ENCODE measurements around the gene REN. TPM values are rescaled to one million over a fixed set of nuclear protein-coding genes. Genes with fewer than 3 reads are reported as not detected.

REN gene
- total and polyA plus RNA-seq, 2 donors (not counting 3 experiments of a cell fraction or from before 2014, with no cell fraction given) = 0.11 TPM; not detected in 1

DNA sequence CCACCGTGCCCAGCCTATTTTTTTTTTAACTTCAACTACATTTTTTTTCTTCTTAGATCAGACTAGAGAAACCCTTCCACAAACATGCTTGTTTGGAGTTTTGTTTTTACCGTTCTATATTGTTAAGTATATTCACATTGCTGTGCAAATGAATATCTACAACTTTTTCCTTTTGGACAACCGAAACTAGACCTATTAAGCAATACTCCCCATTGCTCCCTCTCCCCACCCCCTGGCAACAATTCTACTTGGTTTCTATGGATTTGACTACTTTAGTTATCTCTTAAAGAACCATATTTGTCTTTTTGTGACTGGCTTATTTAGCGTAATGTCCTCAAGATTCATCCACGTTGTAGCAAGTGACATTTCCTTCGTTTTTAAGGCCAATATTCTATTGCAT is 33.4 kb downstream of the REN start:
- H3K36me3 ChIP-seq (ENCODE audit: control insufficient read depth in 2 of 2, extremely low read depth in 1 of 2, insufficient read depth in 2 of 2, low read length in 2 of 2) = peaks cover 0 to 5% of the 10 kb centered on the region in 2 experiments
- intact Hi-C loops (cut with micrococcal nuclease) (no loop called here), dilution Hi-C loops (cut with MboI; ENCODE audit: extremely low pct_ligation_motif_present, low sequenced_read_pairs) (loop anchor here (25.0 kb wide), 1 partner anchor 270 kb away; the partner anchor contains the start of gene SNRPE)
- no peak overlapping the region for H3K9ac ChIP-seq (replicated peaks; ENCODE audit: extremely low read depth, insufficient read depth, low read length)
- FAIRE-seq = no peak
- H4K20me1 ChIP-seq (replicated peaks; ENCODE audit: control insufficient read depth, extremely low read depth, insufficient read depth, low read length) = no peaks in the 10 kb centered on the region
- H3K9me1 ChIP-seq (replicated peaks; ENCODE audit: control insufficient read depth, extremely low read depth, insufficient read depth, low read length) = no peaks in the 10 kb centered on the region
- TSS peak; percentile 11 for BruUV-seq (replicated peaks)
- no peaks in the 10 kb centered on the region for H3K9me3 ChIP-seq (replicated peaks; ENCODE audit: control insufficient read depth, insufficient read depth, low read length)
- no peak overlapping the region for H2AFZ ChIP-seq (ENCODE audit: low read depth, low read length)
- H3K4me1 ChIP-seq (ENCODE audit: control insufficient read depth, extremely low read depth, insufficient read depth, low read length) = peaks cover 22% of the 10 kb centered on the region
- H3K4me3 ChIP-seq (replicated peaks in 1 of 3; ENCODE audit: insufficient read depth in 1 of 3, low read depth in 1 of 3, low read length in 3 of 3) = no peak overlapping the region
- no peak for DNase-seq (ENCODE audit: low read depth, low spot score)
- H3K79me2 ChIP-seq (ENCODE audit: control insufficient read depth, insufficient read depth, low read length) = no peaks in the 10 kb centered on the region
- no peak overlapping the region for H3K4me2 ChIP-seq (ENCODE audit: insufficient read depth, low read length)
- H3K27me3 ChIP-seq (ENCODE audit: control insufficient read depth in 2 of 2, insufficient read depth in 2 of 2, low read length in 2 of 2) = no peaks in the 10 kb centered on the region
- no peak for TF ChIP-seq JUN (IDR thresholded peaks at IDR 0.05; ENCODE audit: borderline replicate concordance, insufficient read depth, insufficient read length, low read depth)
- TF ChIP-seq POLR2A (IDR thresholded peaks at IDR 0.05; ENCODE audit: low read depth, low read length) = no peak
- no peak for TF ChIP-seq EZH2 (IDR thresholded peaks at IDR 0.05; ENCODE audit: borderline replicate concordance, low read depth, low read length, severe bottlenecking)
- POLR2A ChIA-PET = no interaction called here
- H3K27ac ChIP-seq (ENCODE audit: insufficient read depth, low read depth, low read length) = no peak overlapping the region
- CTCF ChIA-PET = interaction anchor here (19.0 kb wide), 1 partner anchor 267 kb away, joined by 903 read pairs; the partner anchor contains the start of gene SNRPE

DNA sequence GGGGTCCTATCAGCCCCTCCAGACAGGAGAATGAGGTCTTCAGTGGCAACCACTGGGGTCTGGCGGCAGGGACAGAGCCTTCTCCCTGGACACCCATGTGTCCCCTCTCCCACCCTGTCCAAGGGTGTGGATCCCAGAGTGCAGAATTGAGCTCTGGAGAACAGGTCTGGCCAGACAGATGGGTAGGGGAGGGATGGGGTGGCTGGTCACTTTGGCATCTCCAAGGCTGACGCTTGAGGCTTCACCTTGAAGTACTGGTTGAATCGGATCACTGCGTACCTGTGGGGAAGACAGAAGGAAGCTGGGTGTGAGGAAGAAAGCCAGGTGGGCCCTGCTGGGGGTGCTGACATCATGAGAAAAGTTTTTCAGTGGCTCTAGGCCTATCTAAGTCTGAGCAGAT is 34.2 kb downstream of the REN start:
- H3K4me3 ChIP-seq (replicated peaks in 1 of 3; ENCODE audit: insufficient read depth in 1 of 3, low read depth in 1 of 3, low read length in 3 of 3) = no peak overlapping the region
- no peak for DNase-seq (ENCODE audit: low read depth, low spot score)
- no peak overlapping the region for H3K27ac ChIP-seq (ENCODE audit: insufficient read depth, low read depth, low read length)
- dilution Hi-C loops (cut with MboI; ENCODE audit: extremely low pct_ligation_motif_present, low sequenced_read_pairs) (loop anchor here (25.0 kb wide), 1 partner anchor 270 kb away; the partner anchor contains the start of gene SNRPE), intact Hi-C loops (cut with micrococcal nuclease) (loop anchor here (2.0 kb wide), 1 partner anchor 19 kb away; no protein-coding TSS in a partner anchor)
- TF ChIP-seq, protein P1, sequence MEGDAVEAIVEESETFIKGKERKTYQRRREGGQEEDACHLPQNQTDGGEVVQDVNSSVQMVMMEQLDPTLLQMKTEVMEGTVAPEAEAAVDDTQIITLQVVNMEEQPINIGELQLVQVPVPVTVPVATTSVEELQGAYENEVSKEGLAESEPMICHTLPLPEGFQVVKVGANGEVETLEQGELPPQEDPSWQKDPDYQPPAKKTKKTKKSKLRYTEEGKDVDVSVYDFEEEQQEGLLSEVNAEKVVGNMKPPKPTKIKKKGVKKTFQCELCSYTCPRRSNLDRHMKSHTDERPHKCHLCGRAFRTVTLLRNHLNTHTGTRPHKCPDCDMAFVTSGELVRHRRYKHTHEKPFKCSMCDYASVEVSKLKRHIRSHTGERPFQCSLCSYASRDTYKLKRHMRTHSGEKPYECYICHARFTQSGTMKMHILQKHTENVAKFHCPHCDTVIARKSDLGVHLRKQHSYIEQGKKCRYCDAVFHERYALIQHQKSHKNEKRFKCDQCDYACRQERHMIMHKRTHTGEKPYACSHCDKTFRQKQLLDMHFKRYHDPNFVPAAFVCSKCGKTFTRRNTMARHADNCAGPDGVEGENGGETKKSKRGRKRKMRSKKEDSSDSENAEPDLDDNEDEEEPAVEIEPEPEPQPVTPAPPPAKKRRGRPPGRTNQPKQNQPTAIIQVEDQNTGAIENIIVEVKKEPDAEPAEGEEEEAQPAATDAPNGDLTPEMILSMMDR (IDR thresholded peaks at IDR 0.05; ENCODE audit: extremely low read depth in 1 of 2, insufficient read depth in 1 of 2, low read depth in 1 of 2, low read length in 2 of 2) = no peak
- no peak for TF ChIP-seq JUN (IDR thresholded peaks at IDR 0.05; ENCODE audit: borderline replicate concordance, insufficient read depth, insufficient read length, low read depth)
- TF ChIP-seq POLR2A (IDR thresholded peaks at IDR 0.05; ENCODE audit: low read depth, low read length) = no peak
- TF ChIP-seq MYC (IDR thresholded peaks at IDR 0.05; ENCODE audit: low read depth, low read length) = no peak
- TF ChIP-seq, protein P2, sequence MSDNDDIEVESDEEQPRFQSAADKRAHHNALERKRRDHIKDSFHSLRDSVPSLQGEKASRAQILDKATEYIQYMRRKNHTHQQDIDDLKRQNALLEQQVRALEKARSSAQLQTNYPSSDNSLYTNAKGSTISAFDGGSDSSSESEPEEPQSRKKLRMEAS (IDR thresholded peaks at IDR 0.05; ENCODE audit: insufficient read depth, insufficient read length) = no peak
- no peak for TF ChIP-seq EZH2 (IDR thresholded peaks at IDR 0.05; ENCODE audit: borderline replicate concordance, low read depth, low read length, severe bottlenecking)
- TF ChIP-seq GATA2 (IDR thresholded peaks at IDR 0.05; ENCODE audit: insufficient read depth, insufficient read length, low read depth, low read length) = no peak
- TF ChIP-seq FOS (IDR thresholded peaks at IDR 0.05; ENCODE audit: borderline replicate concordance, insufficient read depth, low read length) = no peak
- TF ChIP-seq POLR2AphosphoS5 (IDR thresholded peaks at IDR 0.05; ENCODE audit: insufficient read depth, low read depth, low read length) = no peak
- no peak overlapping the region for H2AFZ ChIP-seq (ENCODE audit: low read depth, low read length)
- no peaks in the 10 kb centered on the region for H4K20me1 ChIP-seq (replicated peaks; ENCODE audit: control insufficient read depth, extremely low read depth, insufficient read depth, low read length)
- no peaks in the 10 kb centered on the region for H3K9me1 ChIP-seq (replicated peaks; ENCODE audit: control insufficient read depth, extremely low read depth, insufficient read depth, low read length)
- no peak for FAIRE-seq
- no peaks in the 10 kb centered on the region for H3K9me3 ChIP-seq (replicated peaks; ENCODE audit: control insufficient read depth, insufficient read depth, low read length)
- no TSS peak for BruUV-seq (replicated peaks)
- H3K79me2 ChIP-seq (ENCODE audit: control insufficient read depth, insufficient read depth, low read length) = no peaks in the 10 kb centered on the region
- CTCF ChIA-PET = interaction anchor here (2.1 to 19.0 kb wide), 3 partner anchors 18 to 266 kb away, joined by 7 to 903 read pairs (median 45); partner anchors contain the start of genes ETNK2 and SNRPE
- POLR2A ChIA-PET = interaction anchor here (0.6 to 1.6 kb wide), 2 partner anchors 261 to 265 kb away, joined by 4 read pairs; no protein-coding TSS in a partner anchor
- peaks cover 0 to 5% of the 10 kb centered on the region in 2 experiments for H3K36me3 ChIP-seq (ENCODE audit: control insufficient read depth in 2 of 2, extremely low read depth in 1 of 2, insufficient read depth in 2 of 2, low read length in 2 of 2)
- no peaks in the 10 kb centered on the region for H3K27me3 ChIP-seq (ENCODE audit: control insufficient read depth in 2 of 2, insufficient read depth in 2 of 2, low read length in 2 of 2)
- H3K4me2 ChIP-seq (ENCODE audit: insufficient read depth, low read length) = no peak overlapping the region
- no peak overlapping the region for H3K9ac ChIP-seq (replicated peaks; ENCODE audit: extremely low read depth, insufficient read depth, low read length)
- peaks cover 26% of the 10 kb centered on the region for H3K4me1 ChIP-seq (ENCODE audit: control insufficient read depth, extremely low read depth, insufficient read depth, low read length)

Measured in endothelial cell of umbilical vein (primary cell).